Measurements from ENCODE around the gene NR3C2.

GRCh38 chr4:148397771-148398170 lies 44.4 kb downstream of the NR3C2 start:
- TF ChIP-seq CTCF (IDR thresholded peaks at IDR 0.05; ENCODE audit: low read length) (no peak), EZH2 (IDR thresholded peaks at IDR 0.05; ENCODE audit: borderline replicate concordance, low read length) (no peak)

Measured in OCI-LY1 (cell line).